LNCAP (cell line): Measurements from ENCODE around the gene GPER1.

Experiments used
- TF ChIP-seq, protein P1 (sequence below): fragments of 450-650 bp; IDR thresholded peaks from 2 replicates; pipeline ENCODE4 v1.5.1; 2017; ENCODE audit warnings: mild to moderate bottlenecking

GPER1 gene

DNA sequence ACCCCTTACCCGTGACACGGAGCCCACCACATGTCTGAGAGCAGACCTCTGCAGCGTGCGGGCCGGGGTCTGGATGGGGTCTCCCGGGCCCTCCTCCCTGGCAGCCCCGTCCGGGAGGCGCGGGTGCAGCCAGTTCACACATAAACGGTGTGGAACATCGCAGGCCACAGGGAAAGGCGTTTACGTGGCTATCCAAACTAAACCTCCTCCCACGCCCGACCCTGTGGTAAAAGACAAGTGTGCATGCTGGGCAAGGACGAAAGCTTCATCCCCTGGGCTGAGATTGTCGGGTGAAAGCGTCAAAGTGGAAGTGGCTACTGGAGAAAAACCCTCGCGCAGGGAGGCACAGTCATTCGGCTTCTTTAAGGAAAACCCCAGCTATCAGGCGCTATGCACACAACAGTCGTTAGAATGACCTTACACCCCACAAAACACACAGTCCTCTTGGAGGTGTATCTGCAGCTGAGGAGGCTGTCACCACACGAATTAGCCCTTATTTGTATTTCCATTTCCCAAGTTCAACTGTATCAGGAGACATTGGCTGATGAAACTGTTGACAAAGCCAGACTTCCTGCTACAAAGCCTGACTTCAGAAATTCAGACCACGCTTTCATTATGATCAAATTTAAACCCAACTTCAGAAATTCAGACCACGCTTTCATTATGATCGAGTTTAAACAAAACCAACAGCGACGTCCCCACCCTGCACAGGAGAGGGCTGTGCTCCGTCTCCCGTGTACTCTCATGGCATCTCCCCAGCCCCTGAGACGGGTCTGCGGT, 15.3 kb downstream of the GPER1 start:
- TF ChIP-seq, protein P1, sequence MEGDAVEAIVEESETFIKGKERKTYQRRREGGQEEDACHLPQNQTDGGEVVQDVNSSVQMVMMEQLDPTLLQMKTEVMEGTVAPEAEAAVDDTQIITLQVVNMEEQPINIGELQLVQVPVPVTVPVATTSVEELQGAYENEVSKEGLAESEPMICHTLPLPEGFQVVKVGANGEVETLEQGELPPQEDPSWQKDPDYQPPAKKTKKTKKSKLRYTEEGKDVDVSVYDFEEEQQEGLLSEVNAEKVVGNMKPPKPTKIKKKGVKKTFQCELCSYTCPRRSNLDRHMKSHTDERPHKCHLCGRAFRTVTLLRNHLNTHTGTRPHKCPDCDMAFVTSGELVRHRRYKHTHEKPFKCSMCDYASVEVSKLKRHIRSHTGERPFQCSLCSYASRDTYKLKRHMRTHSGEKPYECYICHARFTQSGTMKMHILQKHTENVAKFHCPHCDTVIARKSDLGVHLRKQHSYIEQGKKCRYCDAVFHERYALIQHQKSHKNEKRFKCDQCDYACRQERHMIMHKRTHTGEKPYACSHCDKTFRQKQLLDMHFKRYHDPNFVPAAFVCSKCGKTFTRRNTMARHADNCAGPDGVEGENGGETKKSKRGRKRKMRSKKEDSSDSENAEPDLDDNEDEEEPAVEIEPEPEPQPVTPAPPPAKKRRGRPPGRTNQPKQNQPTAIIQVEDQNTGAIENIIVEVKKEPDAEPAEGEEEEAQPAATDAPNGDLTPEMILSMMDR, result no peak

DNA sequence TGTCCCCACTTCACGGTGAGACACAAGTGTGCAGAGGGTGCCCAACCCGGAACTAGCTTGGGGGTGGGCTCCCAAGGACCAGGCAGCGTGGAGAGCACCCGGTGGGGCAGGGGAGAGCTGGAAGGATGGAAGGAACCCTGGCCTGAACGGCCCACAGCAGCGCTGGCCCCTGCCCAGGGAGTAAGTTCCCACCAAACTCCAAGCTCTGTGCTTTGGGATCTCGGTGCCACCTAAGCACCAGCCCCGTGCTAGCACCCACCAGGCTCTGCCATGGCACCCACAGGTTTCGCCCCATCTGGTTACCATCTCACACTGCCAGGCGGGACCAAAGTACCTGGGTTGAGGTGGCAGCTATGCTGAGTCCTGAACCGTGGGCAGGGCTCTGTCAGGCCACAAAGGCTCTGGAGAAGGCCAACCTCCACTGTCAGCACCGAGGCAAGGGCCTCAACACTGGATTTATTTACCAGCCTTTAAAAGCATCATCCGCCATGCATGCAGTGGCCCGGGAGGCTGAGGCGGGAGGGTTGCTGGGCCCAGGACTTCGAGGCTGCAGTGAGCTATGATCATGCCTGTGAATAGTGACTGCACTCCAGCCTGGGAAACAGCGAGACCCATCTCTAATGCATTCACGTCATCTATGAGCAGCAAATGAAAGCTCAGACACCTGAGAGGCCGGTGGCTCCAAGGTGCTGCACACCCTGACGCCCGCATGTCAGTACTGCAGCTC, 16.0 kb downstream of the GPER1 start:
- TF ChIP-seq, protein P1, result no peak

DNA sequence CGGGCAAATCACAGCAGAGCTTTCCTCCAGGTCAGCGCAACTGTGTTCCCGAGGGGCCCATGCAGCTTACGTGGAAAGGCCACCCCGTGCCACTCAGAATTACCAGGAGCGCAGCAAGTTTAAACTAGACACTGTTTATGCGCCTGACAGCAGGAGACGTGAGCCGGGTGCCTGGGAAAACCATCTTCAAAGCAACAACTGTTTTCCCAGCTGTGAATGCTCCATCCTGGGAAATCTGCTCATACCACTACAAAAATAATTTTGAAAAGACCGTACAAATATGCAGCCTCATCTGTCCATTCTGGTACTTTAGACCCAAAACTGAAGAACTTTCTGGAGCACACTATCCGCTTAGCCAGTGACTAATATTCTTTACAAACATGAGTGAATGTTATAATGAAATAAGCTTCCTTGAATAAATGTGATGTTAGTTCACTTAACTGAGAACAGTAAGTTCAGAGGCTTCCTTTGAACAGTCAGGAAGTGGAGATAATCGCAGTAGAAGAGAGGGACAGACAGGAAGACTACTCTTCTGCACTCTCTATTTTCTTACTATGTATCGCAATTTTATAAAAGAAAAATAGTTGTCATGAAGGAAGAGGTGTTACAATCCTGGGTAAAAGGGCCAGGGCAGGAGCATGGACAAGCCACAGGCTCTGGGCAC, 16.7 kb downstream of the GPER1 start:
- TF ChIP-seq, protein P1, result no peak

DNA sequence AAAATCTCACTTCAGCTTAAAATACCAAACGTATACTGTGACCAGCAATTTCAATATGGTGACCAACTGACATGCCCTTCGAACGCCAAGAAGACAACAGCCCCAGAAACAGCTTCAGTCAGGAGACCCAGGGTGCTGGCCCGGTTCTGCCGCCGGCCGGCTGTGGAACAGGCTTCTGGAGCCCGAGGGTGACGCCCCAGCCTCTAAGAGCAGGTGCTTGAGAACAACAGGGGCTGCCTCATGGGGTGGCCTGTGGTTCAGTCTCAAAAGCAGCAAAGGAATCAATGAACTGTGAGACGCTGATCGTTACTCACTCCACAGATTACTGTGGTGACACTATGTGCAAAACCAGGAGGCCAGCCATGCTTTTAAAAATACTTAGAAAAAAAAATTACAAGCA, 17.3 kb downstream of the GPER1 start:
- TF ChIP-seq, protein P1, result no peak

DNA sequence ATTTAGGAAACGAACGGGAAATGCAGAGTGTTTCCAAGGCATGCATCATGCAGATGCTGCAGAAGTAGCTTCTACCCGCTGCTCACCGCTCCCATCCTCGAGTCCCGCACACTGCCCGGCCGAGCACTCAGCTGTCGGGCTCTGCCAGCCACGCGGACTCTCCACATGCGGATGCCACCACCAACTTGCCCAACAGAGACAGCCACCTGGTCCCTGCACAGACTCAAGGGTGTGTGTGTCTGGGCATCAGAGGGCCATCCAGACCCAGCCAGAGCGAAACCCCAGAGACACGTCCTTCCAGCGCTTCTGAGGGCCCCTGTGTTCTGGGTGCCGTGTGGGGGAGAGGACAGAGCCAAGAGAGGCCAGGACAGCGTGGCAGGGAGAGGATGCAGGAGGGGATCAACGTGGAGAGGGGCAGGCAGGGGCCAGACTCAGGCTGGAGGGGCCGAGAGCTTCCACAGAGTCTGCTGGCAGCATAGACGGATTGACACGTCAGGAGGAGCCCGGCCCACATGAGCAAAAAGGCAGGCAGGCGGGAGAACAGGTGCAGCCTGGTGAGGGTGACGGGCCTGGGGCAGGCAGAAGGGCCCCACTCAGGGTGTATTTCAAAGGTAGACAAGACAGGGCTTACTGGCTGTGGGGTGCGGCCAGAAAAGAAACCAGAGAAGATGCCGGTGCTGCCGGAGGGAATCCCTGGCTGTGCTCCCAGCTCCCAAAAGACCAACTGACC, 18.3 kb downstream of the GPER1 start:
- TF ChIP-seq, protein P1, result no peak

DNA sequence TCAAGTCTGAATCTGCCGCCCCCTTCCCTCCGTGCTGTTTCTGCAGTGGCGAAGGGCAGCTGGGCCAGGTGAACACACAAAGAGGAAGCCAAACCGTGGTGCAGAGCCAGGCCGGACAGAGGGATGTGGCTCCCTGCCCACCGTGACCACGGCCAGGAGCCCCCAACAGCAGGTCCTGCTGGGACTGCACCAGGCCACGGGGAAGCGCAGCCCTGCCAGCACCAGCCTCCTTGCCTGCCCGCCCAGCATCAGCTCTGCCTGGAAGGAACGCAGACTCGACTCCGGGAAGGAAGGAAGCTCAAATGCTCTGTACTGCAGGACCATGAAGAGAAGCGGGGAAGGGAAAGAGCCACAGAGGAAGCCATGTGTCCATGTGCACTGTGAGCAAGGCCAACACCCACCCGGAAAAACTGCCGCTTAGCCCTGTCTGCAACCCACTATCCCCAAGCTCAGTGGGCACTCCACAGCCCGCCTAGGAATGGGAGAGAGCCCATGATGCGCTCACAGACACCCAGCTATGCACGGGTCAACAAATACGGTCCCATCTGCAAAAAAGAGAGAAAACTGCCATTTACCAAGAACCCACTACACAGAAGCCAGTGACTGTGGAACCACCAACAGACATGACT, 19.0 kb downstream of the GPER1 start:
- TF ChIP-seq, protein P1, result no peak
